ENCODE results near the gene GLCE.

Gene GLCE

GRCh38 chr15:69127306-69127705 lies 33.1 kb upstream of the GLCE start:
- Histone ChIP-seq H3K4me1 (ENCODE audit: insufficient read depth, low read length, severe bottlenecking) (no peaks in the 10 kb centered on the region), H3K36me3 (ENCODE audit: insufficient read depth, low read length) (no peaks in the 10 kb centered on the region), H3F3A (ENCODE audit: insufficient read depth, low read length) (no peaks in the 10 kb centered on the region), H3K9me2 (ENCODE audit: low read depth, low read length) (no peaks in the 10 kb centered on the region), H3K27me3 (ENCODE audit: insufficient read depth, low read length) (no peaks in the 10 kb centered on the region), H3K27ac (ENCODE audit: low read depth, low read length, poor library complexity, severe bottlenecking) (no peak overlapping the region), H3K4me2 (ENCODE audit: low read length) (no peak overlapping the region), H3K9me3 (ENCODE audit: low read length) (no peaks in the 10 kb centered on the region), H3K79me2 (ENCODE audit: insufficient read depth, low read length) (no peaks in the 10 kb centered on the region), H2AFZ (ENCODE audit: low read length) (no peak overlapping the region), H3K4me3 (ENCODE audit: low read depth, low read length, poor library complexity, severe bottlenecking) (no peak overlapping the region), H4K20me1 (ENCODE audit: insufficient read depth, low read length) (no peaks in the 10 kb centered on the region), H3K9ac (ENCODE audit: low read length) (no peak overlapping the region)
- TF ChIP-seq EZH2 (IDR thresholded peaks at IDR 0.05; ENCODE audit: borderline replicate concordance, low read length) (no peak), CTCF (IDR thresholded peaks at IDR 0.05; ENCODE audit: low read length) (no peak)

- H3K4me3 ChIP-seq (ENCODE audit: low read depth, low read length, poor library complexity, severe bottlenecking), result no peak overlapping the region
- H3K9me2 ChIP-seq (ENCODE audit: low read depth, low read length), result no peaks in the 10 kb centered on the region
- no peak overlapping the region for H3K27ac ChIP-seq (ENCODE audit: low read depth, low read length, poor library complexity, severe bottlenecking)
- H3K4me1 ChIP-seq (ENCODE audit: insufficient read depth, low read length, severe bottlenecking), result no peaks in the 10 kb centered on the region
- no peaks in the 10 kb centered on the region for H3K9me3 ChIP-seq (ENCODE audit: low read length)
- H3F3A ChIP-seq (ENCODE audit: insufficient read depth, low read length), result no peaks in the 10 kb centered on the region
- no peaks in the 10 kb centered on the region for H3K79me2 ChIP-seq (ENCODE audit: insufficient read depth, low read length)
- H3K4me2 ChIP-seq (ENCODE audit: low read length), result no peak overlapping the region
- no peaks in the 10 kb centered on the region for H3K36me3 ChIP-seq (ENCODE audit: insufficient read depth, low read length)
- TF ChIP-seq EZH2 (IDR thresholded peaks at IDR 0.05; ENCODE audit: borderline replicate concordance, low read length), result no peak
- no peak for TF ChIP-seq CTCF (IDR thresholded peaks at IDR 0.05; ENCODE audit: low read length)
- no peak overlapping the region for H3K9ac ChIP-seq (ENCODE audit: low read length)
- no peaks in the 10 kb centered on the region for H3K27me3 ChIP-seq (ENCODE audit: insufficient read depth, low read length)
- no peaks in the 10 kb centered on the region for H4K20me1 ChIP-seq (ENCODE audit: insufficient read depth, low read length)
- no peak overlapping the region for H2AFZ ChIP-seq (ENCODE audit: low read length)
Observed at GRCh38 chr15:69128667-69129311, 31.6 kb upstream of the GLCE start.

- Histone ChIP-seq H3K4me3 (ENCODE audit: low read depth, low read length, poor library complexity, severe bottlenecking) (no peak overlapping the region), H3K79me2 (ENCODE audit: insufficient read depth, low read length) (no peaks in the 10 kb centered on the region), H3F3A (ENCODE audit: insufficient read depth, low read length) (no peaks in the 10 kb centered on the region), H3K9me2 (ENCODE audit: low read depth, low read length) (no peaks in the 10 kb centered on the region), H4K20me1 (ENCODE audit: insufficient read depth, low read length) (no peaks in the 10 kb centered on the region), H3K4me1 (ENCODE audit: insufficient read depth, low read length, severe bottlenecking) (no peaks in the 10 kb centered on the region), H3K9me3 (ENCODE audit: low read length) (no peaks in the 10 kb centered on the region), H3K9ac (ENCODE audit: low read length) (no peak overlapping the region), H3K36me3 (ENCODE audit: insufficient read depth, low read length) (no peaks in the 10 kb centered on the region), H3K27ac (ENCODE audit: low read depth, low read length, poor library complexity, severe bottlenecking) (no peak overlapping the region), H2AFZ (ENCODE audit: low read length) (no peak overlapping the region), H3K27me3 (ENCODE audit: insufficient read depth, low read length) (no peaks in the 10 kb centered on the region), H3K4me2 (ENCODE audit: low read length) (no peak overlapping the region)
- TF ChIP-seq EZH2 (IDR thresholded peaks at IDR 0.05; ENCODE audit: borderline replicate concordance, low read length) (no peak), CTCF (IDR thresholded peaks at IDR 0.05; ENCODE audit: low read length) (no peak)
Observed at GRCh38 chr15:69131362-69132220, 28.8 kb upstream of the GLCE start.
